HL-60 (cell line): ENCODE data around the gene NUTM1.

Experiments
- DNase-seq, 2 experiments: peaks; one replicate each; pipeline ENCODE4 v3.0.0-alpha.2; 2010 to 2020; ENCODE audit warnings: low read depth in 1 of 2, low spot score in 1 of 2
- H3K27ac ChIP-seq: fragments of 250-450 bp; sonication (Bioruptor Pico); replicated peaks from 2 replicates; pipeline ENCODE4 v1.5.1; 2020; ENCODE audit warnings: mild to moderate bottlenecking, moderate library complexity
- H3K27me3 ChIP-seq: fragments of 250-450 bp; sonication (Bioruptor Pico); 2 replicates; pipeline ENCODE4 v1.5.1; 2021; ENCODE audit warnings: mild to moderate bottlenecking, moderate library complexity; ENCODE audit not compliant: insufficient read depth, poor library complexity, severe bottlenecking
- H3K4me3 ChIP-seq: replicated peaks from 2 replicates; pipeline ENCODE4 v1.5.1; 2011; ENCODE audit warnings: mild to moderate bottlenecking, control low read depth, low read length; ENCODE audit not compliant: insufficient read depth
- GABPA ChIP-seq: IDR thresholded peaks from 2 replicates; pipeline ENCODE4 v1.6.1; 2012; ENCODE audit warnings: low read depth
- POLR2AphosphoS5 ChIP-seq: IDR thresholded peaks from 2 replicates; pipeline ENCODE4 v1.6.1; 2012; ENCODE audit warnings: low read depth
- SPI1 ChIP-seq: IDR thresholded peaks from 2 replicates; pipeline ENCODE4 v1.6.1; 2012; ENCODE audit warnings: low read depth, mild to moderate bottlenecking, borderline replicate concordance
- TF ChIP-seq, protein P1 (sequence below): IDR thresholded peaks from 2 replicates; pipeline ENCODE4 v1.6.1; 2012; ENCODE audit warnings: low read depth; ENCODE audit not compliant: insufficient replicate concordance
- TF ChIP-seq, protein P2 (sequence below): IDR thresholded peaks from one replicate; pipeline ENCODE4 v1.5.1; 2011; ENCODE audit warnings: low read length, control low read depth, inconsistent platforms; ENCODE audit not compliant: insufficient read depth

The NUTM1 gene

GRCh38 chr15:34362047-34362773 lies 19.1 kb downstream of the NUTM1 start:
- H3K27me3 ChIP-seq: no peaks in the 10 kb centered on the region
- TF ChIP-seq, protein P1, sequence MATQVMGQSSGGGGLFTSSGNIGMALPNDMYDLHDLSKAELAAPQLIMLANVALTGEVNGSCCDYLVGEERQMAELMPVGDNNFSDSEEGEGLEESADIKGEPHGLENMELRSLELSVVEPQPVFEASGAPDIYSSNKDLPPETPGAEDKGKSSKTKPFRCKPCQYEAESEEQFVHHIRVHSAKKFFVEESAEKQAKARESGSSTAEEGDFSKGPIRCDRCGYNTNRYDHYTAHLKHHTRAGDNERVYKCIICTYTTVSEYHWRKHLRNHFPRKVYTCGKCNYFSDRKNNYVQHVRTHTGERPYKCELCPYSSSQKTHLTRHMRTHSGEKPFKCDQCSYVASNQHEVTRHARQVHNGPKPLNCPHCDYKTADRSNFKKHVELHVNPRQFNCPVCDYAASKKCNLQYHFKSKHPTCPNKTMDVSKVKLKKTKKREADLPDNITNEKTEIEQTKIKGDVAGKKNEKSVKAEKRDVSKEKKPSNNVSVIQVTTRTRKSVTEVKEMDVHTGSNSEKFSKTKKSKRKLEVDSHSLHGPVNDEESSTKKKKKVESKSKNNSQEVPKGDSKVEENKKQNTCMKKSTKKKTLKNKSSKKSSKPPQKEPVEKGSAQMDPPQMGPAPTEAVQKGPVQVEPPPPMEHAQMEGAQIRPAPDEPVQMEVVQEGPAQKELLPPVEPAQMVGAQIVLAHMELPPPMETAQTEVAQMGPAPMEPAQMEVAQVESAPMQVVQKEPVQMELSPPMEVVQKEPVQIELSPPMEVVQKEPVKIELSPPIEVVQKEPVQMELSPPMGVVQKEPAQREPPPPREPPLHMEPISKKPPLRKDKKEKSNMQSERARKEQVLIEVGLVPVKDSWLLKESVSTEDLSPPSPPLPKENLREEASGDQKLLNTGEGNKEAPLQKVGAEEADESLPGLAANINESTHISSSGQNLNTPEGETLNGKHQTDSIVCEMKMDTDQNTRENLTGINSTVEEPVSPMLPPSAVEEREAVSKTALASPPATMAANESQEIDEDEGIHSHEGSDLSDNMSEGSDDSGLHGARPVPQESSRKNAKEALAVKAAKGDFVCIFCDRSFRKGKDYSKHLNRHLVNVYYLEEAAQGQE: no peak
- no peak overlapping the region for H3K4me3 ChIP-seq
- no peak for DNase-seq
- no peak overlapping the region for H3K27ac ChIP-seq

- TF ChIP-seq GABPA (no peak), SPI1 (no peak), POLR2AphosphoS5 (no peak)
- TF ChIP-seq, protein P1: no peak
- TF ChIP-seq, protein P2, sequence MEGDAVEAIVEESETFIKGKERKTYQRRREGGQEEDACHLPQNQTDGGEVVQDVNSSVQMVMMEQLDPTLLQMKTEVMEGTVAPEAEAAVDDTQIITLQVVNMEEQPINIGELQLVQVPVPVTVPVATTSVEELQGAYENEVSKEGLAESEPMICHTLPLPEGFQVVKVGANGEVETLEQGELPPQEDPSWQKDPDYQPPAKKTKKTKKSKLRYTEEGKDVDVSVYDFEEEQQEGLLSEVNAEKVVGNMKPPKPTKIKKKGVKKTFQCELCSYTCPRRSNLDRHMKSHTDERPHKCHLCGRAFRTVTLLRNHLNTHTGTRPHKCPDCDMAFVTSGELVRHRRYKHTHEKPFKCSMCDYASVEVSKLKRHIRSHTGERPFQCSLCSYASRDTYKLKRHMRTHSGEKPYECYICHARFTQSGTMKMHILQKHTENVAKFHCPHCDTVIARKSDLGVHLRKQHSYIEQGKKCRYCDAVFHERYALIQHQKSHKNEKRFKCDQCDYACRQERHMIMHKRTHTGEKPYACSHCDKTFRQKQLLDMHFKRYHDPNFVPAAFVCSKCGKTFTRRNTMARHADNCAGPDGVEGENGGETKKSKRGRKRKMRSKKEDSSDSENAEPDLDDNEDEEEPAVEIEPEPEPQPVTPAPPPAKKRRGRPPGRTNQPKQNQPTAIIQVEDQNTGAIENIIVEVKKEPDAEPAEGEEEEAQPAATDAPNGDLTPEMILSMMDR: no peak
- no peak for DNase-seq
- Histone ChIP-seq H3K4me3 (no peak overlapping the region), H3K27me3 (no peaks in the 10 kb centered on the region), H3K27ac (no peak overlapping the region)
Observed at GRCh38 chr15:34364041-34364440, 20.9 kb downstream of the NUTM1 start.

- TF ChIP-seq GABPA (no peak), POLR2AphosphoS5 (no peak), SPI1 (no peak)
- TF ChIP-seq, protein P2: no peak
- TF ChIP-seq, protein P1: no peak
- H3K27ac ChIP-seq: no peak overlapping the region
- H3K27me3 ChIP-seq: no peaks in the 10 kb centered on the region
- no peak overlapping the region; the same call in 1 of the 2 replicates for H3K4me3 ChIP-seq
- no peak for DNase-seq
Observed at GRCh38 chr15:34365091-34365825, 22.1 kb downstream of the NUTM1 start.
